ENCODE results near the gene NEMF. TPM values are rescaled to one million over a fixed set of nuclear protein-coding genes. Genes with fewer than 3 reads are reported as not detected.
"Not testable (repeated sequence)": the region's sequence is repeated elsewhere in the genome, so short reads cannot be mapped to it uniquely, and the experiment has no call there.

NEMF gene
- total RNA-seq, 4 donors from 2014 or later, result 43.6 to 91.3 (median 68.6) TPM

DNA sequence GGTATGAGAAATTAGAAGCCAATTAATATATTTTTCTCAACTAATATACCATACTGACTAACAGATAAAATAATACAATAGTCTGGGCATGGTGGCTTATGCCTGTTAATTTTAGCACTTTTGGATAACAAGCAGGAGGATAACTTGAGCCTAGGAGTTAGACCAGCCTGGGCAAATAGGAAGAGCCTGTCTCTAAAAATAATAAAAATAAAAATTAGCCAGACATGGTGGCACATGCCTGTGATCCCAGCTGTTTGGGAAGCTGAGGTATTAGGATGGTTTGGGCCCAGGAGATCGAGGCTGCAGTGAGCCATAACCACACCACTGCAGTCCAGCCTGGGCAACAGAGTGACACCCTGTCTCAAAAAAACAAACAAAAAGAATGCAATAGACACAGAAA, 60.0 kb downstream of the NEMF start:
- WGBS, 2 donors (ENCODE audit: low coverage in 1 of 2), result 0% methylated on average over 1 of the region's 1 CpG; no CpG with 5 or more reads in 1 of the 2 donors
- ATAC-seq, result no peak
- Histone ChIP-seq H3K4me3 (no peak overlapping the region), H3K36me3 (peaks cover 18 to 100% of the 10 kb centered on the region in 2 donors), H3K27ac (no peak overlapping the region), H3K9me3 (no peaks in the 10 kb centered on the region), H3K4me1 (no peaks in the 10 kb centered on the region), H3K27me3 (no peaks in the 10 kb centered on the region)
- TF ChIP-seq POLR2AphosphoS5 (IDR thresholded peaks at IDR 0.05) (no peak), EP300 (IDR thresholded peaks at IDR 0.05) (no peak), POLR2A (IDR thresholded peaks at IDR 0.05) (no peak)
- TF ChIP-seq, protein P1, sequence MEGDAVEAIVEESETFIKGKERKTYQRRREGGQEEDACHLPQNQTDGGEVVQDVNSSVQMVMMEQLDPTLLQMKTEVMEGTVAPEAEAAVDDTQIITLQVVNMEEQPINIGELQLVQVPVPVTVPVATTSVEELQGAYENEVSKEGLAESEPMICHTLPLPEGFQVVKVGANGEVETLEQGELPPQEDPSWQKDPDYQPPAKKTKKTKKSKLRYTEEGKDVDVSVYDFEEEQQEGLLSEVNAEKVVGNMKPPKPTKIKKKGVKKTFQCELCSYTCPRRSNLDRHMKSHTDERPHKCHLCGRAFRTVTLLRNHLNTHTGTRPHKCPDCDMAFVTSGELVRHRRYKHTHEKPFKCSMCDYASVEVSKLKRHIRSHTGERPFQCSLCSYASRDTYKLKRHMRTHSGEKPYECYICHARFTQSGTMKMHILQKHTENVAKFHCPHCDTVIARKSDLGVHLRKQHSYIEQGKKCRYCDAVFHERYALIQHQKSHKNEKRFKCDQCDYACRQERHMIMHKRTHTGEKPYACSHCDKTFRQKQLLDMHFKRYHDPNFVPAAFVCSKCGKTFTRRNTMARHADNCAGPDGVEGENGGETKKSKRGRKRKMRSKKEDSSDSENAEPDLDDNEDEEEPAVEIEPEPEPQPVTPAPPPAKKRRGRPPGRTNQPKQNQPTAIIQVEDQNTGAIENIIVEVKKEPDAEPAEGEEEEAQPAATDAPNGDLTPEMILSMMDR (IDR thresholded peaks at IDR 0.05), result no peak

DNA sequence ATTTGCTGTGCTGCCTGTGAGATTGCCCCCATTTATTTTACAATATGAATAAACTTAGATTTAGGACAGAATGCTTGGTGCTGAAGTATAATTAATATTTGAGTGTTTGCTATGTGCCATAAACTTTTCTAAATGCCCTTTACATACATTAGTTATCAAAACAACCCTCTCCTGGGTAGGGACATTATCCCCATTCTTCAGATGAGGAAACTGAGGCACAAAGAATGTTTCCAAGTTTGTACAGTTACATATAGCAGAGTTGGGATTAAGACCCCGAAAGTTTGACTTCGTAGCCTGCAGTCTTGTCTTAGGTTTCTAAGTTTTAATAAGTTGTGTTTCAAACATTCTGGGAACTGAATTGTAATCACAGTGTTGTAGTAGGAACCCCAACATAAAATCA, 66.3 kb downstream of the NEMF start:
- no peak for TF ChIP-seq POLR2A (IDR thresholded peaks at IDR 0.05)
- TF ChIP-seq, protein P1 (IDR thresholded peaks at IDR 0.05), result no peak
- no peak for TF ChIP-seq EP300 (IDR thresholded peaks at IDR 0.05)
- no peak for TF ChIP-seq POLR2AphosphoS5 (IDR thresholded peaks at IDR 0.05)
- no peak overlapping the region for H3K27ac ChIP-seq
- H3K4me3 ChIP-seq, result no peak overlapping the region
- H3K4me1 ChIP-seq, result peaks cover 0 to 6% (median 0%) of the 10 kb centered on the region in 3 donors
- H3K27me3 ChIP-seq, result no peaks in the 10 kb centered on the region
- H3K9me3 ChIP-seq, result no peaks in the 10 kb centered on the region
- peaks cover 22 to 100% of the 10 kb centered on the region in 2 donors for H3K36me3 ChIP-seq
- WGBS, 2 donors (ENCODE audit: low coverage in 1 of 2), result 92 to 100% methylated on average over 2 of the region's 2 CpGs
- no peak for ATAC-seq

DNA sequence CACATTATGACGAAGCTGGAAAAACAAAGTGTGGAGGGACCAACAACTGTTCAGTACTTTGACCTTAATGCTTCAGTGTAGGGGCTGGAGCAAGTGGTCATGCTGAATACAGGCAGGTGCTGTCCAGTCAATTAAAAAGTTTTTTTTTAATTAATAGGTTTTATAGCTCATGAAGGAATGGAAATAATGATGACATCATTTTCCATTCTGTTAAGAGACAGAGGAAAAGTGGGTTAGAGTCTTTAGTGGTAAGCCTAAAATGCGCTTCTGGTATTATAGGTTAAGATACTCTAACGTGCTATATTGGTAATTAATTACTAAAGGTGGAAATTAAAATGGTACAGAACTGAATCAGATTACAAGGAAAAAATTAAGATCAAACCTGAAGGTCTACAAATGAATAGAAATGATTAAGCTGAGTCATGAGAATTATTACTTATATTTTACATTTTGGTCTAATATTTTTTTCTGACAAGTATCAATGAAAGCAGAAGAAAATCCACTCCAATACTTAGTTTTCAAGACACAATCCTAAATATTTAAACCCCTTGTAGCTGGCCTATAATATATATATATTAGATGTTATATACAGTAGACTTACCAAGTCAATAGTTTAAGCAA, 69.1 kb downstream of the NEMF start:
- Histone ChIP-seq H3K36me3 (peaks cover 20 to 100% of the 10 kb centered on the region in 2 donors), H3K27me3 (no peaks in the 10 kb centered on the region), H3K4me3 (no peak overlapping the region), H3K4me1 (peaks cover 0 to 6% (median 0%) of the 10 kb centered on the region in 3 donors), H3K27ac (no peak overlapping the region), H3K9me3 (no peaks in the 10 kb centered on the region)
- no peak for ATAC-seq
- WGBS, 2 donors (ENCODE audit: low coverage in 1 of 2), result 60 to 76% methylated on average over 3 of the region's 3 CpGs
- TF ChIP-seq POLR2A (IDR thresholded peaks at IDR 0.05) (no peak), EP300 (IDR thresholded peaks at IDR 0.05) (no peak), POLR2AphosphoS5 (IDR thresholded peaks at IDR 0.05) (no peak)
- TF ChIP-seq, protein P1 (IDR thresholded peaks at IDR 0.05), result no peak

- WGBS, 2 donors (ENCODE audit: low coverage in 1 of 2), result 87 to 100% methylated on average over 3 to 4 of the region's 7 CpGs
- H3K4me1 ChIP-seq, H3K27ac ChIP-seq, H3K4me3 ChIP-seq, H3K27me3 ChIP-seq, ATAC-seq, H3K9me3 ChIP-seq: not testable (repeated sequence)
- H3K36me3 ChIP-seq, result peaks cover 16 to 100% of the 10 kb centered on the region in 2 donors
Observed at GRCh38 chr14:49781040-49781439, 71.5 kb downstream of the NEMF start.

- WGBS, 2 donors (ENCODE audit: low coverage in 1 of 2), result 100% methylated on average over 1 to 2 of the region's 2 CpGs
- H3K4me1 ChIP-seq, result peaks cover 0 to 6% (median 0%) of the 10 kb centered on the region in 3 donors
- TF ChIP-seq EP300 (IDR thresholded peaks at IDR 0.05) (no peak), POLR2AphosphoS5 (IDR thresholded peaks at IDR 0.05) (no peak), POLR2A (IDR thresholded peaks at IDR 0.05) (no peak)
- TF ChIP-seq, protein P1 (IDR thresholded peaks at IDR 0.05), result no peak
- no peak for ATAC-seq
- H3K9me3 ChIP-seq, result no peaks in the 10 kb centered on the region
- no peak overlapping the region for H3K4me3 ChIP-seq
- H3K27me3 ChIP-seq, result no peaks in the 10 kb centered on the region
- peaks cover 12 to 100% of the 10 kb centered on the region in 2 donors for H3K36me3 ChIP-seq
- no peak overlapping the region for H3K27ac ChIP-seq
Observed at GRCh38 chr14:49778421-49778820, 74.2 kb downstream of the NEMF start.

All from gastroesophageal sphincter (tissue), 4 donors.